T-helper 17 cell (primary cell): ENCODE measurements around the gene CDK5RAP3. TPM values are rescaled to one million over a fixed set of nuclear protein-coding genes. Genes with fewer than 3 reads are reported as not detected.
"Not testable (repeated sequence)": the region's sequence is repeated elsewhere in the genome, so short reads cannot be mapped to it uniquely, and the experiment has no call there.

Experiments used
- ATAC-seq: fragments of 150-1000 bp; cut with Tn5 transposase; 2 replicates; pipeline ENCODE4 v1.10.0; 2021; ENCODE audit warnings: mild to moderate bottlenecking, moderate library complexity
- DNase-seq, 3 donors: peaks; one replicate each; pipeline versions ENCODE4 v3.0.0 to v3.0.0-alpha.2; 2020 to 2021
- H3K9me3 ChIP-seq: one replicate; pipeline ENCODE4 v1.7.0; 2013; ENCODE audit warnings: low read length, mild to moderate bottlenecking; ENCODE audit not compliant: control insufficient read depth, poor library complexity, severe bottlenecking
- H3K27ac Mint-ChIP-seq: one replicate; pipeline ENCODE4 v1.8.0; 2022; ENCODE audit warnings: mild to moderate bottlenecking, moderate library complexity, mixed read lengths
- H3K27me3 Mint-ChIP-seq: one replicate; pipeline ENCODE4 v1.8.0; 2022; ENCODE audit warnings: mixed read lengths
- H3K36me3 Mint-ChIP-seq: one replicate; pipeline ENCODE4 v1.8.0; 2022; ENCODE audit warnings: low read depth, mixed read lengths
- H3K4me1 Mint-ChIP-seq: one replicate; pipeline ENCODE4 v1.8.0; 2022; ENCODE audit warnings: mild to moderate bottlenecking, mixed read lengths
- H3K4me3 Mint-ChIP-seq: one replicate; pipeline ENCODE4 v1.8.0; 2022; ENCODE audit warnings: mild to moderate bottlenecking, moderate library complexity, mixed read lengths
- total RNA-seq, 4 donors: library from RNA in 2 of 4; stranded (reverse) in 2 of 4; gene quantifications; one replicate each; pipeline ENCODE4 v1.2.3 and lab custom pipeline; 2022 to 2026

The CDK5RAP3 gene
- total RNA-seq = 100 to 1,000 TPM; 228 to 231 TPM
- total RNA-seq (lab: John Stamatoyannopoulos, UW) = 34.9 to 50.4 reads per million in 2 donors

- peak; percentile 99 for ATAC-seq
- DNase-seq = peak; percentile 97 to 98 (median 98)
- Mint-ChIP-seq H3K4me3 (peak within 1 kb of the TSS; percentile 98), H3K27ac (peak within 1 kb of the TSS; percentile 96), H3K4me1 (peaks cover 14% of the 10 kb centered on the region), H3K36me3 (peaks cover 6% of the 10 kb centered on the region), H3K27me3 (no peaks in the 10 kb centered on the region)
- H3K9me3 ChIP-seq = no peaks in the 10 kb centered on the region
Observed at GRCh38 chr17:47970725-47971499, at the start of gene CDK5RAP3. Gene CDK5RAP3 (plus strand): TSS chr17:47971113. CDS start chr17:47971147, 34 bp downstream.

GRCh38 chr17:47924785-47925677 lies 45.9 kb upstream of the CDK5RAP3 start:
- Mint-ChIP-seq H3K27me3 (no peaks in the 10 kb centered on the region), H3K4me3 (no peak overlapping the region), H3K27ac (peak overlapping the region; percentile 29), H3K36me3 (peaks cover 25% of the 10 kb centered on the region), H3K4me1 (peaks cover 9% of the 10 kb centered on the region)
- H3K9me3 ChIP-seq = no peaks in the 10 kb centered on the region
- no peak for ATAC-seq
- DNase-seq = no peak

GRCh38 chr17:47925678-47925988 lies 45.3 kb upstream of the CDK5RAP3 start:
- H3K4me3 Mint-ChIP-seq = no peak overlapping the region
- DNase-seq (no peak), ATAC-seq (no peak)
- H3K27ac Mint-ChIP-seq = peak overlapping the region; percentile 29
- H3K36me3 Mint-ChIP-seq = peaks cover 25% of the 10 kb centered on the region
- H3K9me3 ChIP-seq = no peaks in the 10 kb centered on the region
- peaks cover 9% of the 10 kb centered on the region for H3K4me1 Mint-ChIP-seq
- no peaks in the 10 kb centered on the region for H3K27me3 Mint-ChIP-seq

GRCh38 chr17:47927821-47928400 lies 43.0 kb upstream of the CDK5RAP3 start:
- no peak for DNase-seq
- Mint-ChIP-seq H3K27ac (peak overlapping the region; percentile 32), H3K4me3 (no peak overlapping the region), H3K36me3 (peaks cover 17% of the 10 kb centered on the region), H3K4me1 (peaks cover 5% of the 10 kb centered on the region), H3K27me3 (no peaks in the 10 kb centered on the region)
- H3K9me3 ChIP-seq = no peaks in the 10 kb centered on the region
- no peak for ATAC-seq

GRCh38 chr17:47928415-47928814 lies 42.5 kb upstream of the CDK5RAP3 start:
- no peaks in the 10 kb centered on the region for H3K27me3 Mint-ChIP-seq

GRCh38 chr17:47929218-47930000 lies 41.5 kb upstream of the CDK5RAP3 start:
- H3K36me3 Mint-ChIP-seq = peaks cover 17% of the 10 kb centered on the region
- H3K4me3 Mint-ChIP-seq = no peak overlapping the region
- H3K9me3 ChIP-seq = no peaks in the 10 kb centered on the region
- peak overlapping the region; percentile 32 for H3K27ac Mint-ChIP-seq
- no peak for DNase-seq
- no peaks in the 10 kb centered on the region for H3K27me3 Mint-ChIP-seq
- peaks cover 5% of the 10 kb centered on the region for H3K4me1 Mint-ChIP-seq
- ATAC-seq = no peak

More at GRCh38 chr17:47928415-47928814, 42.5 kb upstream of the CDK5RAP3 start:
- Mint-ChIP-seq H3K27ac (peak overlapping the region; percentile 32), H3K4me1 (peaks cover 5% of the 10 kb centered on the region), H3K36me3 (peaks cover 17% of the 10 kb centered on the region), H3K4me3 (no peak overlapping the region)
- H3K9me3 ChIP-seq = no peaks in the 10 kb centered on the region
- DNase-seq (no peak), ATAC-seq (no peak)

- H3K36me3 Mint-ChIP-seq = peaks cover 8% of the 10 kb centered on the region
- DNase-seq = no peak
- no peak for ATAC-seq
- no peaks in the 10 kb centered on the region for H3K9me3 ChIP-seq
- peaks cover 6% of the 10 kb centered on the region for H3K4me1 Mint-ChIP-seq
- peak overlapping the region; percentile 79 for H3K27ac Mint-ChIP-seq
- H3K27me3 Mint-ChIP-seq = no peaks in the 10 kb centered on the region
- H3K4me3 Mint-ChIP-seq = no peak overlapping the region
Observed at GRCh38 chr17:47931848-47932247, 39.1 kb upstream of the CDK5RAP3 start.

- DNase-seq = no peak
- Mint-ChIP-seq H3K36me3 (no peaks in the 10 kb centered on the region), H3K4me3 (no peak overlapping the region), H3K27ac (no peak overlapping the region), H3K27me3 (no peaks in the 10 kb centered on the region), H3K4me1 (peaks cover 4% of the 10 kb centered on the region)
- ATAC-seq = no peak
- H3K9me3 ChIP-seq = no peaks in the 10 kb centered on the region
Observed at GRCh38 chr17:47934856-47935255, 36.1 kb upstream of the CDK5RAP3 start.

- not testable (repeated sequence) for H3K4me3 Mint-ChIP-seq, ATAC-seq, H3K27ac Mint-ChIP-seq, H3K36me3 Mint-ChIP-seq, H3K27me3 Mint-ChIP-seq, H3K9me3 ChIP-seq, DNase-seq, H3K4me1 Mint-ChIP-seq
Observed at GRCh38 chr17:47935468-47935867, 35.4 kb upstream of the CDK5RAP3 start.

- Mint-ChIP-seq H3K27me3 (no peaks in the 10 kb centered on the region), H3K4me1 (peaks cover 6% of the 10 kb centered on the region)
- ATAC-seq = no peak
Observed at GRCh38 chr17:47935961-47936360, 35.0 kb upstream of the CDK5RAP3 start.

GRCh38 chr17:47937941-47938340 lies 33.0 kb upstream of the CDK5RAP3 start:
- Mint-ChIP-seq H3K36me3 (no peaks in the 10 kb centered on the region), H3K4me1 (peaks cover 16% of the 10 kb centered on the region), H3K4me3 (no peak overlapping the region), H3K27me3 (no peaks in the 10 kb centered on the region), H3K27ac (no peak overlapping the region)
- DNase-seq = no peak
- ATAC-seq = no peak
- H3K9me3 ChIP-seq = no peaks in the 10 kb centered on the region

More at GRCh38 chr17:47935961-47936360, 35.0 kb upstream of the CDK5RAP3 start:
- Mint-ChIP-seq H3K27ac (no peak overlapping the region), H3K36me3 (no peaks in the 10 kb centered on the region), H3K4me3 (no peak overlapping the region)
- no peak for DNase-seq
- no peaks in the 10 kb centered on the region for H3K9me3 ChIP-seq

GRCh38 chr17:47941246-47942095 lies 29.4 kb upstream of the CDK5RAP3 start, which contains the start of gene PNPO:
Gene PNPO (plus strand): TSS chr17:47941571. CDS start chr17:47941676, 105 bp downstream.
- Mint-ChIP-seq H3K27me3 (no peaks in the 10 kb centered on the region), H3K4me1 (peaks cover 30% of the 10 kb centered on the region), H3K27ac (peak within 1 kb of the TSS; percentile 67), H3K36me3 (peaks cover 5% of the 10 kb centered on the region), H3K4me3 (peak within 1 kb of the TSS; percentile 79)
- DNase-seq (peak; percentile 76 to 88 (median 82)), ATAC-seq (peak; percentile 99)
- H3K9me3 ChIP-seq = no peaks in the 10 kb centered on the region
